ENCODE results near the gene FASN.

- TF ChIP-seq CTCF (IDR thresholded peaks at IDR 0.05) (no peak), EZH2 (IDR thresholded peaks at IDR 0.05; ENCODE audit: borderline replicate concordance, insufficient read depth, low read depth, low read length, poor library complexity, severe bottlenecking) (no peak)
Observed at GRCh38 chr17:82031885-82032627, 66.0 kb downstream of the FASN start.

All from B cell (primary cell).